GM19372 (cell line): Measurements from ENCODE around the gene TNFSF15.

Source experiments
- ATAC-seq: cut with Tn5 transposase; IDR thresholded peaks from one replicate; pipeline ENCODE4 v1.9.1; 2021; ENCODE audit warnings: mild to moderate bottlenecking, low read depth, moderate library complexity; ENCODE audit not compliant: unreplicated experiment

The TNFSF15 gene

GRCh38 chr9:114826431-114826830, 20.6 kb upstream of the TNFSF15 start:
- ATAC-seq = no peak

- no peak for ATAC-seq
These were observed 19.4 kb upstream of the TNFSF15 start for GRCh38 chr9:114825126-114825795.

GRCh38 chr9:114824110-114824509, 18.3 kb upstream of the TNFSF15 start:
- ATAC-seq = no peak

GRCh38 chr9:114823441-114823840, 17.6 kb upstream of the TNFSF15 start:
- ATAC-seq = no peak

GRCh38 chr9:114822708-114823107, 16.9 kb upstream of the TNFSF15 start:
- no peak for ATAC-seq

GRCh38 chr9:114820776-114821501, 15.1 kb upstream of the TNFSF15 start:
- no peak for ATAC-seq

- ATAC-seq = no peak
These were observed 12.3 kb upstream of the TNFSF15 start for GRCh38 chr9:114818178-114818577.

- ATAC-seq = no peak
These were observed 8.0 kb upstream of the TNFSF15 start for GRCh38 chr9:114813717-114814418.

- no peak for ATAC-seq
These were observed 6.3 kb upstream of the TNFSF15 start for GRCh38 chr9:114811966-114812636.

GRCh38 chr9:114811301-114811700, 5.5 kb upstream of the TNFSF15 start:
- ATAC-seq = no peak

- no peak for ATAC-seq
These were observed 4.8 kb upstream of the TNFSF15 start for GRCh38 chr9:114810614-114811013.

- no peak for ATAC-seq
These were observed 674 bp upstream of the TNFSF15 start for GRCh38 chr9:114806526-114806900.

GRCh38 chr9:114804505-114804904, 1.3 kb downstream of the TNFSF15 start:
- ATAC-seq = no peak

- no peak for ATAC-seq
These were observed 2.2 kb downstream of the TNFSF15 start for GRCh38 chr9:114803479-114804265.

GRCh38 chr9:114799925-114800324, 5.9 kb downstream of the TNFSF15 start:
- ATAC-seq = no peak

- no peak for ATAC-seq
These were observed 6.4 kb downstream of the TNFSF15 start for GRCh38 chr9:114799441-114799840.

- ATAC-seq = no peak
These were observed 6.9 kb downstream of the TNFSF15 start for GRCh38 chr9:114798780-114799427.

- ATAC-seq = no peak
These were observed 7.7 kb downstream of the TNFSF15 start for GRCh38 chr9:114798101-114798500.

- ATAC-seq = no peak
These were observed 13.4 kb downstream of the TNFSF15 start for GRCh38 chr9:114792396-114792795.

- ATAC-seq = no peak
These were observed 14.1 kb downstream of the TNFSF15 start for GRCh38 chr9:114791736-114792135.
